GM21367 (cell line): ENCODE data around the gene SH3PXD2A.
"Not testable (repeated sequence)": the region's sequence is repeated elsewhere in the genome, so short reads cannot be mapped to it uniquely, and the experiment has no call there.

Experiments used
- ATAC-seq: cut with Tn5 transposase; IDR thresholded peaks from one replicate; pipeline ENCODE4 v1.9.1; 2021; ENCODE audit not compliant: unreplicated experiment

SH3PXD2A gene

GRCh38 chr10:103614306-103615158 is 240.8 kb downstream of the SH3PXD2A start:
- no peak for ATAC-seq

DNA sequence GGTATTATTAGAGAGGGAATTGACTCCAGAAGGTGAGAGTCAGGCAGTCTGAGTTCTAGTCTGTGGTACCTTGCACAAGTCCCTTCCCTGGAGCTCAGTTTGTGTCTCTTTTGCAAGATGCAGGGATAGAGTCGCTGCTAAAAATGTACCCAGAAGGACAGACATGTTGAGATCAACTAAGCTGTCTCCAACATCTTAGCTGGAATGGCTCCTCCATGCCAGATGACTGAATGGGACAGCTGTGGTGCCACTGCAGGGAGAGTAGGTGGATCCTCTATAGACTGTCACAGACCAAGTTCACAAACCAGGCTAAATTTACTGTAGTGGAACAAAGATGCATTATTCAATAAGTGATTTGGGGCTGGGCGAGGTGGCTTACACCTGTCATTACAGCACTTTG is 241.8 kb downstream of the SH3PXD2A start:
- no peak for ATAC-seq

- no peak for ATAC-seq
These were observed 242.7 kb downstream of the SH3PXD2A start for GRCh38 chr10:103612462-103613365.

DNA sequence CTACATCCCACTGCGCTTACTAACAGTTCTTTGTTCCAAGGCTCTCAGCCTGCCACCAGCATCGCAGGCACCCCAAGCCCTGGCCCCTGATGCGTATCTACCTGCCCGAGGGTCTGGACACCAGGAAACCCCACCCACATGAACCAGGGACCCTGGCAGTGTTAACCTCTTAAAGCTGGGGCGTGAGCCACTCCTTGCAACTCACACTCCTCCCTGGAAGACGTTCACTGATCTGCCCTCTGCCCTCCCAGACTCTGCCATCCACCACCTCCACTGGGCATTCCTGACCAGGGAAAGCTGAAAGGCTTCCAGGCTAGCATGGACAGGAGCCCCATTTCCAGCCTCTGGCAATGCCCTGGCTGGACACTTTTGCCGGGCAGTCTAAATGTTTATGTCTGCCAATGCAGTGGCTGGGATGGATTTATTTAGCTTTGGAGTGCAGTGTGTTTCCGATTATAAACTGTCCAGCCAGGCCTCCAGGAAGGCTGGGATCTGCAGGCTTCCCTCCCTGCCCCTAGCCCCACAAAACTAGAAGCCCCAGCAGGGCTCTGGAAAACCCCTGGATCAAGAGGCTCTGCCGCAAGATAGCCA is 244.4 kb downstream of the SH3PXD2A start:
- no peak for ATAC-seq

DNA sequence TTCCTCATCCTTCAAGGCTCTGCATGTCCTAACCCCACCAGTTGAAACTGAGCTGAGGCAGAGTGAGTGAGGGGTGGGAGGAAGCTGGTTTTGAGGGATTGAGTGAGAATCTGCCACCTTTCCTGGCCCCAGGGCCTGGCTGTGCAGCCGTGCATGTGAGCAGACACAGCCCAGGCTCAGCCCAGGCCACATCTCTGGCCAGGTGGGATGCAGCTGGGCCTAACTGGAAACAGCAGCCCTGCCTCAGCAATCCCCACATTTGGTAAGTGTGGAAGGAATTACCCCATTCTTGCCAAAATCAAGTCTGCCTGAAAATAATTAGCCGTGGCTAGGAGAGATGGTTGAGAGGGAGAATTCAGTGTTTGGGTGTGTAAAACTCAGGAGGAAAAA is 245.3 kb downstream of the SH3PXD2A start:
- ATAC-seq: no peak

DNA sequence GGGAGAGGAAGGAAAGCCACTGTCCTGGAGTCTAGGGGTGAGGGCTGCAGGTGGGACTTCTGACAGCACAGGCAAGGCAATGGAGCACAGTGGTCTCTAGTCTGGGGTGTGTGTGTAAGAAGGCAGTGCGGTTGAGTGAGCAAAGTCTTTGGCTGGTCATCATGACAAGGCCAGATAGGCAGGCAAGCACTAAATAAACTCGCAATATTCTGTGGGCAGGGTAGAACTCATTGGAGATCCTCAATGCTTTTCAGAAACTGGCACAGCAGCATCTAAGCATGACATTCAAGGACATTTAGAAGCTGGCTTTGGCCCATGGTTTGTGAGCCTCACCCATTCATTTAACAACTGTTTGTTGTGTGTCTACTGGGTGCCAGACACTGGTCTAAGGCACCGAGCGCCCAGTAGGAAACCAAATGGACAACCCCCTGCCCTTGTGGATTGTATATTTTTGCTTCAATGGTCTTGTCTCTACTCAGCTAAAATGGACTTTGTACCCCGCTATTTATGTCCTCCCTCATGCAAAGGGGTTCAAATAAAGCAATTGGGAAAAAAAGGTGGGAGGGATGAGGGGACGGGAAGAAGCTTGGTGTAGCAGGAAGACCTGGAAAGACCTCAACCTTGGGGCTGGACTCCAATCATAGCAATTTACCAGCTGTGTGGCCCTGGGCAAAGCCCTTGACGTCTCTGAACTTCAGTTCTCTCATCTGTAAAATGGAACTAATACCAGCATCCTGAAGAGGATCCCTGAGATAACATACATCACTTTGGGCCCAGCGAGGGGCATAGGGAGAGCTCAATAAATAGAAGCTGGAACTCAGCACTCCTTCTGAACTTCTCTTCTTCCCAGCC is 245.9 kb downstream of the SH3PXD2A start:
- ATAC-seq: no peak

- ATAC-seq: not testable (repeated sequence)
These were observed 247.3 kb downstream of the SH3PXD2A start for GRCh38 chr10:103608056-103608455.

DNA sequence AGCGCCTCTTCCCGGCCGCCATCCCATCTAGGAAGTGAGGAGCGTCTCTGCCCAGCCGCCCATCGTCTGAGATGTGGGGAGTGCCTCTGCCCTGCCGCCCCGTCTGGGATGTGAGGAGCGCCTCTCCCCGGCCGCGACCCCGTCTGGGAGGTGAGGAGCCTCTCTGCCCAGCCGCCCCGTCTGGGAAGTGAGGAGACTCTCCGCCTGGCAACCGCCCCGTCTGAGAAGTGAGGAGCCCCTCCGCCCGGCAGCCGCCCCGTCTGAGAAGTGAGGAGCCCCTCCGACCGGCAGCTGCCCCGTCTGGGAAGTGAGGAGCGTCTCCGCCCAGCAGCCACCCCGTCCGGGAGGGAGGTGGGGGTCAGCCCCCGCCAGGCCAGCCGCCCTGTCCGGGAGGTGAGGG is 248.3 kb downstream of the SH3PXD2A start:
- ATAC-seq: not testable (repeated sequence)

GRCh38 chr10:103606097-103606438 is 249.3 kb downstream of the SH3PXD2A start:
- not testable (repeated sequence) for ATAC-seq

DNA sequence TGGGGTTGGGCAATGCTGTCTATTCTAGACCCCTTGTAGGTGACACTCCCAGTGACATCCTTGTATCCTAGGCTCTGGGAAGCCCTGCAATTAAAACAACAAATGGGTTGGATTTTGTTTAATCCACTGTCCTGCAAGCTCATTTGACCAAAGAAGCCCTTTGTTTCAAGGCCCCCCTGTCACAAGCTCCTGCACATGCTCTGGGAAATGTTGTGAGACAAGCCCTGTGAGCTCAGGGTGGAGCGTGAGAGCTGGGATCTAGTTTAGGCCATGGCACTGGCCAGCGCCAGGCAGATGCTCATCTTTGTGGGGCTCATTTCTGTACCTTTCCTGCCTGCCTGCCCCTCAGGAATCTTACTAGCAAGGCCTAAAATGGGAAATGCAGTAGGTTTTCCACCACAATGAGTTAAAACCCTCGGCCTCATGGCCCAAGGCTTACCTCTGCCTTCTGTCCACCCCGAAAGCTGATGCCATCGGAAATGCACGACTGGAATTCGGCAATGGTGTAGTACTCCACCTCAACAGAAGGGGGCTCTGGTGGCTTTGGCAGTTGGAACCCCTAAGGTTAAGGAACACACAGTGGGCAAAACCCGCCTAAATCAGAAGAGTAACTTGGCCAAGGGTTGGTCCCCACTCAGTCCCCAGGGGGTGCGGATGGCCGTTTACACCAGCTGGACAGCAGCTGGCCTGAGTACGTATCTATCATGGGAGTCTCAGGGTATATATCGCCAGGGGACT is 249.8 kb downstream of the SH3PXD2A start:
- ATAC-seq: no peak

DNA sequence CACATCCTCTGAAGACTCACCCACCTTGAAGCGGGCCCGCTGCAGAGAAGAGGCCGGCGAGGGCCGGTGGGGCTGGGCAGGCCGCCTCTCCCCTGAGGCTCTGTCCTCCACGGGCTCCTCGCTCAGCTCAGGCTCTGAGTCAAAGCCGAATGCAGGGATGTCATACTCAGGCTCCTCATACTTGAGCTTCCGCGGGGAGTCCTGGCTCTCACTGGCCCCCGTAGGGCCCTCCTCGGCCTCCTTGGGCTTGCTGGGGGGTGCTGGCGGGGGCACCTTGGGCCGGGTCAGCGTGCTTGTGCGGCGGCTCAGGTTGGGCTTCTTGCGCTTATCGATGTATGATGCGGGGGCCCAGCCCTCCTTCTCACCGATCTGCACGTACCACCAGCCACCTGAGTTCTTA is 252.0 kb downstream of the SH3PXD2A start:
- no peak for ATAC-seq

DNA sequence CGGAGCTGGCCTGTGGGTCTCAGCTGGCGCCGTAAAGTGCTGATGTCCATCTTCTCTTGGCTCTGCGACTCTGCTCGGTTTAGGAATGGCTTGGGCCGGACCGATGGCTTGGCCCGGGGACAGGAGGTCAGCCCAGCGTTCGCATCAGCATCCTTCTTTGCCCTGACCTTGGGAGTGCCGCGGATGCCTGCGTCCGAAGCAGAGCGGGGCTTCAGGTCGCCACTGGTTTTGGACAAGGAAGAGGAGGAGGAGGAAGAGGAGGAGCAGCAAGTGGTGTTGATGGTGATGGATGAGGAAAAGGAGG is 252.6 kb downstream of the SH3PXD2A start:
- no peak for ATAC-seq

DNA sequence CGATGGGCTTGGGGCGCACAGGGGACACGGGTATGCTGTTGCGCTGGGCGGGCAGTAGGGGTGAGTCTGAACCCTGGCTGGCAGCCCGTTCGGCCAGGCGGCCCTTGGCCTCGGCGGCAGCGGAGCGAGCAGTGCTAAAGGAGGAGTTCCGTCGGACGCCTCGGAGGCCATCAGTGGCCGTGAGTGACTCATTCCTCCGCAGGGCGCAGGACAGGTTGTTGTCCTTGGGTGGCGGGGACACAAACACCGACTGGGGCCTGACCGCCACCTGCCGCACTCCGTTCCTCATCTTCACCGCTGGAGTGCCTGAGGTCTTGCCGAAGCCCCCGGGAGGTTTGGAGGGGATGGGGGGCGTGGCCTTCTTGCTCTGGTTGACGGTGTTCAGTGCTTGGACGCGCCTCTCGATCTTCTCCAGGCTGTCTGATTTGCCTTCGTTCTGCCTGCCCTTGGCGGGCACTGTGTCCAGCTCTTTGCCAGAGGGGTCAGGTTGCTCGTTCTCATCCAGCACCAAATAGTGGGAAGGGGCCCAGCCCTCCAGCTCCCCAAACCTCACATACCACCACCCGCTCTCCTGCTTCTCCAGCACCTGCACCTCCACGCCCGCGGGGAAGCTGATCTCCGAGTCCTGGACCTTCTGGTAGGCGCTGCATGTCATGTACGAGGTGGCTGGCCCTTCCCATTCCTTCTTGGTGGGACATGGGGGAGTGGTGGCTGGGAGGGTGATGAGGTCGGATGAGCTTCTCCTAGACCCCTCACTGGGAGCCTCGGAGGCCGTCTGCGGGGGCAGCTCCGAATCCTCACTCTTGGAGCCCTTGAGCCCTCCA is 253.1 kb downstream of the SH3PXD2A start:
- no peak for ATAC-seq

DNA sequence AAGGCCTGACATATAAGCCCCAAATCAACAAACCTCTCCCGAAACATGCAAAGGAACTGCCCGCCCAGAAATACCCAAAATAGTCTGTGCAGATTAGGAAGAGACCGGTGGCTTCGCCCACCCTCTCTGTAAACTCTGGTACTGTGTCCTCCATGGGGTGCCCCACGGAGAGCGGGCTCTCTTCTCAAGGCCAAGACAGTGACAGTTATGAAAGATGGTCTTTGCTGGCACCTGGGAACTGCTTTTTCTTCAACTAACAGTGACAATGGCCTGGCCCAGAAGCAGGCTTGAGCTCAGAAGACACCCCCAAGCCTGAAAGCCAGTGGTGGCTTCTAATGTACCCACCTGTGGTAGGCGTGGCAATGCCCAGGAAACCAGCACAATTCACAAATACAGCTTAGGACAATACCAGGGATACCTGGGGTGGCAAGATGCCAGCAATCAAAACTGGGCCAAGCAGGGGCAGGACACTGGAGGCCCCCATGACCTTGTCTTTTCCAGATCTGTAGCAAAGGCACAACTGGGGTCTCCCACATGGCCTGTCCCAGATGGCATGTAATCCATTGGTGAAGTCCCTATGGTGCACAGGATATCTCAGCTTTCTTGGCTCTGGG is 254.3 kb downstream of the SH3PXD2A start:
- no peak for ATAC-seq

DNA sequence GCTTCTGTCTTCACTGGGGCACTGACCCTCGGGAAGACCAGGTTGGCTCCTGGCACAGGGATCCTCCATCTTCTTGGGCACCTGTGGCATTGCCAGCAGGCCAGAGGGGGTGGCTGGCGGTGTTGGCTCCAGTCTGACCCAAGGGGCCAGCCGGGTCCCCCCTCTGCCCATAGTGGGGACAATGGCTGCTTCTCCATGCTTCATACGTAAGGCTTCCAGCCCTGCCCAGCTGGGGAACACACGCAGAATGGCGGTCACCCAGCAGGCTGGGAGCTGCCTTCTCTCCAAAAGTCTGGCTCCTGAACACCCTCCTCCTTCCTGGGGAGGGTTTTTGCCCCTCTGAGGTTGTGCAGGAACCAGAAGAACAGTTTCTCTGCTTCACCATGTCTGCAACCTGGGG is 255.1 kb downstream of the SH3PXD2A start:
- no peak for ATAC-seq

GRCh38 chr10:103599907-103600306 is 255.5 kb downstream of the SH3PXD2A start:
- no peak for ATAC-seq

DNA sequence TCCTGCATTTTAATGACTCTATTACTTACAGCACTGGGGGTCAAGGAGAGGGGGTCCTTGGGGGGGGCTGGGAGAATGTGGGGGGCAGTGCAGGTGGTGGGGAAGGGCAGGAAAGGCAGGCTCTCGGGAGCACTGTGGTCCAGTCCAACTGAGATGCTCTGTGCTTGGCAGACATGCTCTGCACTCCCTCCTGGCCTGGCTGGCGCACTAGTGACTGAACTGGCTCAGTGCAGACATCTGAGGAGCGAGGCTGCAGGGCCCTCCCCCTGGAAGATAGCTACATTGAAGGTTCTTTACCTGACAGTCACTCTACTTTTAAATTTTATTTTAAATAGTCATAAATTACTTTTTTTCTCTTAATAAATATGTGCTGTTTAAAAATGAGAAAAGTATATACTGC is 256.2 kb downstream of the SH3PXD2A start:
- no peak for ATAC-seq

DNA sequence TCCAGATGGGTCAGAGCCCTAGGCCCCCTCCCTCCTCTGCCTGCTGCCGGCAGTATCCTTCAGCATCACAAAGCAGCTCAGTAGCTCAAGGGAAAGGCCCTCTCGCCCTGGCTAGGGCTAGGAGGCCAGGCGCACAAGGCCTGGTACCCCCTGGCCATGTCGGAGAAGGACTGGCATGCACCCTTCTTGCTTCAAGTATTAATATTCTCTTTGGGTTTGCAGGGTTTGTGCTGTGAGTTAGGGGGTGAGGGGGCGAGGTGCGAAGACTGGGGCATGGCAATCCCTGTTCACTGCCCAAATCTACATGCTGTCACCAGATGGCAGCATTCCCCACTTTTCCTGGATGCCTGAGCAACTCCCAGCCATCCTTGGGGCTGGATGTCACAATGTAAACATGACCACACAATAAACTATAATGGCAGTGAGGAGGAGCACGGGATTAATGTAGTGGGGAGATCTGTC is 256.7 kb downstream of the SH3PXD2A start:
- ATAC-seq: no peak

DNA sequence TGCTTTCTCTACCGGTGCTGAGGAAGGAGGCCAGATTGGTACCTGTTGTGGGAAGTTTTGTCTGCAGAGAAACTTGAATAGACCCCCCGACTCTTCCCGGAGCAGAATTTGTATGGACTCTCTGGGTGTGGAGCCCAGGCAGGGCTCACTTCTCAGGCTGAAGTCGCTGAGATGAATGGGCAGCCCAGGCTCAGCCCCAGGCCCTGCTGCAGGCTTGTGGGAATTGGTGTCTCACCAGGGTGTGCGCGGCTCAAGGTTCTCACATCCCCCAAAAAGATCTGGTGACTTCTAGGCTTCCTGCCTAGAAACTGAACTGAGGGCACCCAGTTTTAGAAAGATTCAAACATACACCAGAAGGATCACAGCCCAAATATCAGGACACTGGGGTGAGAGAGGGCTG is 258.4 kb downstream of the SH3PXD2A start:
- no peak for ATAC-seq
